ENCODE results near the gene FAM20C. TPM values are rescaled to one million over a fixed set of nuclear protein-coding genes. Genes with fewer than 3 reads are reported as not detected.
"Not testable (repeated sequence)": the region's sequence is repeated elsewhere in the genome, so short reads cannot be mapped to it uniquely, and the experiment has no call there.

Gene FAM20C
- total RNA-seq, 1 donor from 2014 or later: 99.2 TPM

DNA sequence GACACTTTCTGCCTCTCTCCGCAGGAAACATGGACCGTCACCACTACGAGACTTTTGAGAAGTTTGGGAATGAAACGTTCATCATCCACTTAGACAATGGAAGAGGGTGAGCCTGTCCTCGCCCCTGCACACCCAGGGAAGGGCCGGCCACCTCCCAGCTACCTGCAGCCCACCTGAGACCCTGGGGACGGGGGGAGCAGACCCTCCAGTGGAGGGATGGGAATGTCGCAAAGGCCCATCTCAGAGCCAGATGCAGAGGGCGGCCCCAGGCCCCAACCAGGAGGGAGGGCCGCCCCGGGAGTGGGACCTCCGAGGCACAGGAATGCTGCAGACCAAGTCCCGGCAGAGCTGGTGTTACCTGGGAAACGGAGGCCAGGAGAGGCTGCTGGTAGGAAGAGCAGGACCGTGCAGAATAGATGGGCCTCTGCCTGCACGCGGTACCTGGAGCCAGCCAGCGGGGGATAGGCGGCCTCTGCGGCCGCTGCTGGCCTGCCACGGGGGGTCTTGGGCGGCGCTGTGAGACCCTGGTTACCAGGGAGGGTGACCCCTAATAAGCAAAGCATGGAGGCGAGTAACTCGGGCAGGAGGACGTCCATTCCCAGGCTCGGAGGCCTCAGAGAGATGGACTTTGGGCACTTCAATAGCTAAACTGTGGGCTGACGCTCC is 64.7 kb downstream of the FAM20C start:
- DNase-seq (ENCODE audit: low spot score): no peak

GRCh38 chr7:257647-257992 is 65.2 kb downstream of the FAM20C start:
- no peak for DNase-seq (ENCODE audit: low spot score)

GRCh38 chr7:258476-259190 is 66.3 kb downstream of the FAM20C start:
- no peak for DNase-seq (ENCODE audit: low spot score)

- no peak for DNase-seq (ENCODE audit: low spot score)
These were observed 66.8 kb downstream of the FAM20C start for GRCh38 chr7:259191-259505.

GRCh38 chr7:259751-260405 is 67.5 kb downstream of the FAM20C start:
- DNase-seq (ENCODE audit: low spot score): no peak

DNA sequence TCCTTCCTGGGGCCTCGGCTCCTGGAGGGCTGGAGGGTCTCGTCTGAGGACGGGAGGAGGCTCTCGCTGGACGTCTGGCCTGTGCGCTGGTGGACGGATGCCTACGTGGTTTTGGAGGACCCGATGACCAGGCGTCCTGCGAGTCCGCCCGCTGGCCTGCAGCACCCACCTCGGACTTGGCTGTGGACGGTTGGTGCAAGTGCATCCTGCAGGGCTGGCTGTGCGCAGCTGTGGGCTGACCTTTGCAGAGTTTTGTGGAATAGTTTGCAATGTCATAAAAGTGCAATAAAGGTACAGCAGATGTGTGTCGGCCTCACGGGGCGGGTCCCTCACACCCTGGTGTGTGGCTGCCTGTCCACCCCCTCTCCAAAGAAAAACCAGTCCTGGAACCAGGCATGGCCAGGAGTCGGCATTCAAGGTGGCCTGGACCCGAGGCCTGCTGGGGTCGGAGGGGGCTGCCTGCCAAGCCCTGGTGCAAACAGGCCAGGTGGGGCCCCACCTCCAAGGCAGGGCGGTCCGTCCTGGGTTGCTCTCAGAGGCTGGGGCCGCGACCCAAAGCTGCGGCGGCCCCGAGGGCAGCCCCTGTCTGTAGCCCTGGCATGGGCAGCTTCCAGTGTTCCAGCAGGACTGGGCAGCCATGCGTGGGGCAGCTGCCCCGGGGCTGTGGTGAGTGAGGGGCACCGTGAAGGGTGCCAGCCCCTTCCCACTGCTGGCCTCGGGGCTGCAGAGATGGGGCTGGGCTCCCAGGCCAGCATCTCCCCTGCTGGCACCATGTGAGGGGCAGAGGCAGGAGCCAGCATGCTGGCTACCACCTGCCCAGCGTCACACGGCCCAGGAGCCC is 68.3 kb downstream of the FAM20C start:
- no peak for DNase-seq (ENCODE audit: low spot score)

GRCh38 chr7:261341-262250 is 69.2 kb downstream of the FAM20C start:
- no peak for DNase-seq (ENCODE audit: low spot score)

- DNase-seq (ENCODE audit: low spot score): no peak
These were observed 69.8 kb downstream of the FAM20C start for GRCh38 chr7:262251-262572.

DNA sequence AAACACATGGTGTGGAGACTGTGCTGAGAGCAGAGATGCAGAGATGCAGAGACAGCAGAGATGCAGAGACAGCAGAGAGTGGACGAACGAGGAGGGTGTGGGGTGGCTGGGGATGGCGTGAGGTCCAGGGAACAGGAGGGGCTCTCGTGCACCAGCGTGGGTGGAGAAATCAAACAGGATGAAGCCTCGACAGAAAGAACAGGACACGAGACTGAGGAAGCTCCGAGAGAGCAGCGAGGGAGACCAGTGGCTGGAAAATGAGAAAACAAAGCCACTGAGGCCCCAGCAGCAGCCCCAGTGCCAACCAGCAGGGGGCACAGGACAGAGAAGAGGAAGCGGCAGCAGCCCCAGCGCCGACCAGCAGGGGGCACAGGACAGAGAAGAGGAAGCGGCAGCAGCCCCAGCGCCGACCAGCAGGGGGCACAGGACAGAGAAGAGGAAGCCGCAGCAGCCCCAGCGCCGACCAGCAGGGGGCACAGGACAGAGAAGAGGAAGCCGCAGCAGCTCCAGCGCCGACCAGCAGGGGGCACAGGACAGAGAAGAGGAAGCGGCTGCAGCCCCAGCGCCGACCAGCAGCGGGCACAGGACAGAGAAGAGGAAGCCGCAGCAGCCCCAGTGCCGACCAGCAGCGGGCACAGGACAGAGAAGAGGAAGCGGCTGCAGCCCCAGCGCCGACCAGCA is 70.4 kb downstream of the FAM20C start:
- not testable (repeated sequence) for DNase-seq (ENCODE audit: low spot score)

DNA sequence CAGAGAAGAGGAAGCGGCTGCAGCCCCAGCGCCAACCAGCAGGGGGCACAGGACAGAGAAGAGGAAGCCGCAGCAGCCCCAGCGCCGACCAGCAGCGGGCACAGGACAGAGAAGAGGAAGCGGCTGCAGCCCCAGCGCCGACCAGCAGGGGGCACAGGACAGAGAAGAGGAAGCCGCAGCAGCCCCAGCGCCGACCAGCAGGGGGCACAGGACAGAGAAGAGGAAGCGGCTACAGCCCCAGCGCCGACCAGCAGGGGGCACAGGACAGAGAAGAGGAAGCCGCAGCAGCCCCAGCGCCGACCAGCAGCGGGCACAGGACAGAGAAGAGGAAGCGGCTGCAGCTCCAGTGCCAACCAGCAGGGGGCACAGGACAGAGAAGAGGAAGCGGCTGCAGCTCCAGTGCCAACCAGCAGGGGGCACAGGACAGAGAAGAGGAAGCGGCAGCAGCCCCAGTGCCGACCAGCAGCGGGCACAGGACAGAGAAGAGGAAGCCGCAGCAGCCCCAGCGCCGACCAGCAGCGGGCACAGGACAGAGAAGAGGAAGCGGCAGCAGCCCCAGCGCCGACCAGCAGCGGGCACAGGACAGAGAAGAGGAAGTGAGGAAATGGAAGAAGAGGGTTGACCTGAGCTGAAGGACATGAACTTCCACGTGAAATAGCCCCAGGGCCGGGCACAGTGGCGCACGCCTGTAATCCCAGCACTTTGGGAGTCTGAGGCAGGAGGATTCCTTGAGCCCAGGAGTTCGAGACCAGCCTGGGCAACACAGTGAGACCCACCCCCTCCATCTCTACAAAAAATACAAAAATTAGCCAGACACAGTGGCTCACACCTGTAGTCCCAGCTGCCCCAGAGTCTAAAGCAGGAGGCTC is 71.3 kb downstream of the FAM20C start:
- not testable (repeated sequence) for DNase-seq (ENCODE audit: low spot score)

GRCh38 chr7:264541-265191 is 72.3 kb downstream of the FAM20C start:
- DNase-seq (ENCODE audit: low spot score): no peak

DNA sequence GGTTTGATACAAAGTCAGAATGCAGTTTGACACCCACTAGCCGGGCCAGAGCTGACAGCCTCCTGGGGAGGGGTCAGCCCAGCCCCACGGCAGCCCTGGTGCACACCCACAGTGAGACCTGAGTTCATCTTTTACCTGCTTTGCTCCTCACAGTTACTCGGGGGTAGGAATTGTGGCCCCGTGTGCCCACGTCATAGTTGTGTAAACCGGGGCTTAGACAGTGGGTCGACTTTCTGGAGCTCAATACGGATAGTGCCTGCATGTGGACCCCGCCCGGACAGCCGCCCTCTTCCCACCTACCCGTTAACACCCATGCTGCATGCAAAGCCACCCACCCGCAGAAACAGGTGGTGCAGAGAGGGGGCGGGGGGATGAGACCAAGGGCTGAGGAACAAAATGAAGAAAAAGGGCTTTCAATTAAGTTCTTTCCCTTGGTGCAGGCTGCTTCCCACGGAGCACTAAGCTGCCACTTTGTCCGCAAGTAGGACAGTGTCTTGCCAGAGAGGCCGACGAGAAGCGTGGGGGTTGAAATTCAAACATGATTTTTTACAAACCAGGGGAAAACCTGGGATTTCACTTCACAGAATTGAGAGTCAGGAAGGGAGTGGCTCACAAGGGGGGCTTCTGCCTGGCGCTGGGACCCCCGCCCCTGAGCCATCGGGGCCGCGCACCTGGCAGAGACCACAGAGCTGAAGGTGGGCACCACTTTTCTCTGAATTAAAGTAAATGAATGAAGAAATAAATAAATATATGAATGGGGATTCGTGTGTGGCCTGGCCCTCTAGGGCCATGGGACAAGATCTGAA is 73.0 kb downstream of the FAM20C start:
- no peak for DNase-seq (ENCODE audit: low spot score)

GRCh38 chr7:265998-266850 is 73.9 kb downstream of the FAM20C start:
- DNase-seq (ENCODE audit: low spot score): no peak

DNA sequence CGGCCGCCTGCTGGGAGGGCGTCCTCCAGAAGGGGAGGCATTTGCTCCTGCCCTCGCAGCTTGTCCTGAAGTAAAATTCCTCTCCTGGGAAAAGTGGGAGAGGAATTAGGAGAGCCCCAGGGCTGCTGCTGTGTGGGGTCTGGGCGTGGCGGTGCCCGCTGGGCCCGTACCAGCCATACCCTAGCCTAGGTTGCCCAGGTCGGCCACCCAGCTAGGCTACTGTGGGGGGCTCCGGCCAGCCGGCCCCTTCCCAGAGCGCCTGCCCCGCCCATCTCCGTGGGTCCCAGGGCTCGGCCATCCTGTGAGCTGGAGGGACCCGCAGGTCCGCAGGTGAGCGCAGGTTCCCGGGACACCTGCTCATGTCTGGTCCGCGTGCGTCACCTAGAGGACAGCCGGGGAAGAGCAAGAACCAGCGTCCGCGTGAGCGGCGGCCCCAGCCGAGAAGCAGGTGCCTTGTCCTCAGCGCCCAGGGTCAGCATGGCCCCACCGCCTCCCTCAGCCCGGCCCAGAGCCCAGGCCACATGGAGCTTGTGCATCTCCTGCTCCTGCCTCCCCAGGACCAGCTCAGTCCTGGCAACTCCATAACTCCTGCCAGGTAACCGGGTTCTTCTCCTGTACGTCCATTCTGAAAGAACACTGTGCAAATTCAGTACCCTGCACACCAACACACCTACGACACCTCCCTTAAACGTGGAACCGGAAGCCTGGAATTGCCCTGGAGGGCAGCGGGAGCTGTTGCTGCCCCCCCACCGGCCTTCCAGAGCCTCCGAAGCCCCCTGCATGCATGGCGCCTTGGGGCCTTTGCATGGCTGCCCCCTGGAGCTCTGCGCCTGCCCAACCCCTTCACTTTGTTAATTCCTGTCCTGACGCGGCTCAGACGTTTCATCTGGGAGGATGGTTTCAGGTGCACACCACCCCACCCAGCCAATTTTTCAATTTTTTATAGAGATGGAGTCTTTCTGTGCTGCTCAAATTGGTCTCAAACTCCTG is 74.8 kb downstream of the FAM20C start:
- DNase-seq (ENCODE audit: low spot score): no peak

DNA sequence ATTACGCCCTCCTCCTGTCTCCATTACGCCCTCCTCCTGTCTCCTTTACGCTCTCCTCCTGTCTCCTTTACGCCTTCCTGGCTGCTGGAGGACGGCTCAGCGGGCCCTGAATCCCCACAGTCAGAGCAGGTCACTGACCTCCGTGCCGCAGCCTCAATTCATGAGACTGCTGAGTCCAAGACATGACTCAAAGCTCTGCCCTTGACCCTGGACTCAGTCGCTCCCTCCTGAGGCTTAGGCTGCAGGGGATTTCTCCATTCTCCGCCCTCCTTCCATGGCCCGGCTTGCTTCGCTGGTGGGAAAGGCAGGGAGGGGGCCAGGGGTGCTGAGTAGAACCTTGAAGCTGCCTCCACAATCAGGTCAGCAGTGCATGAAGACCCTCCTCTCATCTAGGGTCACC is 76.6 kb downstream of the FAM20C start:
- DNase-seq (ENCODE audit: low spot score): no peak

GRCh38 chr7:269721-270120 is 77.3 kb downstream of the FAM20C start:
- DNase-seq (ENCODE audit: low spot score): no peak
